Peyer's patch (tissue), 4 donors: ENCODE results near the gene ZNF526. TPM values are rescaled to one million over a fixed set of nuclear protein-coding genes. Genes with fewer than 3 reads are reported as not detected.
A peak's percentile ranks its signal among the peaks of the same experiment; 100 is the strongest.

Source experiments
- DNase-seq, 3 donors: peaks; one replicate each; pipeline ENCODE4 v3.0.0-alpha.2; 2017 to 2019
- H3K27ac ChIP-seq, 4 donors: fragments of 200-600 bp; sonication (generic); one replicate each; pipeline ENCODE4 v1.5.1; 2016 to 2019
- H3K27me3 ChIP-seq, 2 donors: fragments of 200-600 bp; sonication (generic); one replicate each; pipeline ENCODE4 v1.5.1; 2019
- H3K36me3 ChIP-seq, 3 donors: fragments of 200-600 bp; sonication (generic); one replicate each; pipeline ENCODE4 v1.5.1; 2016 to 2019
- H3K4me1 ChIP-seq, 4 donors: fragments of 200-600 bp; sonication (generic); one replicate each; pipeline ENCODE4 v1.5.1; 2016 to 2019
- H3K4me3 ChIP-seq, 4 donors: fragments of 200-600 bp; sonication (generic); 1 replicate in 3 of 4; 2 replicates in 1 of 4; pipeline ENCODE4 v1.5.1; 2016 to 2019; ENCODE audit warnings: mild to moderate bottlenecking in 1 of 4
- H3K9me3 ChIP-seq, 4 donors: fragments of 200-600 bp; sonication (generic); one replicate each; pipeline ENCODE4 v1.5.1; 2016 to 2019; ENCODE audit warnings: mild to moderate bottlenecking in 1 of 4
- POLR2A ChIP-seq, 2 donors: fragments of 450-650 bp; IDR thresholded peaks; one replicate each; pipeline ENCODE4 v1.5.1; 2017; ENCODE audit warnings: antibody characterized with exemption in 2 of 2, mild to moderate bottlenecking in 2 of 2, moderate library complexity in 2 of 2
- total RNA-seq, 4 donors: library from RNA; depleted of rRNA; stranded (reverse); fragments of >200 nt; gene quantifications; one replicate each; pipeline ENCODE4 v1.1.0, GENCODE V29; 2016
- TF ChIP-seq, protein P1 (sequence below), 6 experiments: fragments of 450-650 bp in 4 of 6; fragments of 200-600 bp in 2 of 6; sonication (generic) in 1 of 6; IDR thresholded peaks; one replicate each; pipeline ENCODE4 v1.5.1; 2017 to 2019; ENCODE audit warnings: antibody characterized with exemption in 6 of 6, mild to moderate bottlenecking in 3 of 6, moderate library complexity in 1 of 6

ZNF526 gene
- total RNA-seq, 4 donors from 2014 or later = 9.1 to 14.0 (median 12.3) TPM

DNA sequence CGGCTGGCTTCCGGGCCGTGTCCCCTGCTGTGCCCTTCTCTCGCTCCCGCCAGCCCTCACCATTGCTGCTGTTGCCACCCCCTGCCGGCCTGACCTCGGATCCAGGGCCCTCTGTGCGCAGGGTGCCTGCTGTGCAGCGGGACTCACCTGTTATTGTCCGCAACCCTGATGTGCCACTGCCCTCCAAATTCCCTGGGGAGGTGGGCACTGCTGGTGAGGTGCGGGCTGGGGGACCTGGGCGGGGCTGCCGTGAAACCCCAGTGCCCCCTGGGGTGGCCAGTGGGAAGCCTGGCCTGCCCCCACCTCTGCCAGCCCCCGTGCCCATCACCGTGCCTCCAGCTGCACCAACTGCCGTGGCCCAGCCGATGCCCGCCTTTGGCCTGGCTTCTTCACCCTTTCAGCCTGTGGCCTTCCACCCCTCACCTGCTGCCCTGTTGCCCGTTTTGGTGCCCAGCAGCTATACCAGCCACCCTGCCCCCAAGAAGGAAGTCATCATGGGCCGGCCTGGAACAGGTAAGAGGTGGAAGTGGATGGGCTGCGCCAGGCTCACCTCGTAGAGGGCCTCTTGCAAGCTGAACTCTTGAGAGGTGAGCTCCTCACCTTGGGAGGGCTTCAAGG lies 54.1 kb downstream of the ZNF526 start:
- peaks cover 10 to 47% (median 21%) of the 10 kb centered on the region in 4 donors for H3K4me1 ChIP-seq
- TF ChIP-seq, protein P1, sequence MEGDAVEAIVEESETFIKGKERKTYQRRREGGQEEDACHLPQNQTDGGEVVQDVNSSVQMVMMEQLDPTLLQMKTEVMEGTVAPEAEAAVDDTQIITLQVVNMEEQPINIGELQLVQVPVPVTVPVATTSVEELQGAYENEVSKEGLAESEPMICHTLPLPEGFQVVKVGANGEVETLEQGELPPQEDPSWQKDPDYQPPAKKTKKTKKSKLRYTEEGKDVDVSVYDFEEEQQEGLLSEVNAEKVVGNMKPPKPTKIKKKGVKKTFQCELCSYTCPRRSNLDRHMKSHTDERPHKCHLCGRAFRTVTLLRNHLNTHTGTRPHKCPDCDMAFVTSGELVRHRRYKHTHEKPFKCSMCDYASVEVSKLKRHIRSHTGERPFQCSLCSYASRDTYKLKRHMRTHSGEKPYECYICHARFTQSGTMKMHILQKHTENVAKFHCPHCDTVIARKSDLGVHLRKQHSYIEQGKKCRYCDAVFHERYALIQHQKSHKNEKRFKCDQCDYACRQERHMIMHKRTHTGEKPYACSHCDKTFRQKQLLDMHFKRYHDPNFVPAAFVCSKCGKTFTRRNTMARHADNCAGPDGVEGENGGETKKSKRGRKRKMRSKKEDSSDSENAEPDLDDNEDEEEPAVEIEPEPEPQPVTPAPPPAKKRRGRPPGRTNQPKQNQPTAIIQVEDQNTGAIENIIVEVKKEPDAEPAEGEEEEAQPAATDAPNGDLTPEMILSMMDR (IDR thresholded peaks at IDR 0.05) = no peak
- no peak for TF ChIP-seq POLR2A (IDR thresholded peaks at IDR 0.05)
- H3K9me3 ChIP-seq = no peaks in the 10 kb centered on the region
- H3K4me3 ChIP-seq = peak overlapping the region in 1 of 4 donors; percentile 0
- H3K27ac ChIP-seq = no peak overlapping the region
- peak in 1 of 3 donors; percentile 39 for DNase-seq
- no peaks in the 10 kb centered on the region for H3K27me3 ChIP-seq
- peaks cover 0 to 37% (median 0%) of the 10 kb centered on the region in 3 donors for H3K36me3 ChIP-seq

DNA sequence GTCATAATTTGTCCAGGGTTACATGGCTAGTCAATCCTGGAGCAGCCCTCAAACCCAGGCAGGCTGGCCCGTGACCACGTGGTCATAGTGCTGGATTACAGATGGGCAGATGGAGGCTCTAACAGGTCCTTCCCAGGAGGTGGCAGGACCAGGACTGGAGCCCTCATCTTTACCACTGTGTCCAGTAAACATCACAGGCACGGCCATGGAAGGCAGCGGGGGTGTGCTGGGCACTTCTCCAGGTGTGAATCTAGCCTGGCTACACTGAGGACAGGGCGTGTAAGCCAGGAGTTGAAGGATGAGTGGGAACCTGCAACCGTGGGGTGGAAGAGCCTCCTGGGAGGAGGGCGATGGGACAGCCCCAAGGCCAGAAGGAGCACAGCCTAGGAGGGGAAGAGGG lies 55.0 kb downstream of the ZNF526 start:
- H3K36me3 ChIP-seq = peaks cover 0 to 37% (median 0%) of the 10 kb centered on the region in 3 donors
- peaks cover 11 to 50% (median 23%) of the 10 kb centered on the region in 4 donors for H3K4me1 ChIP-seq
- no peak overlapping the region for H3K27ac ChIP-seq

DNA sequence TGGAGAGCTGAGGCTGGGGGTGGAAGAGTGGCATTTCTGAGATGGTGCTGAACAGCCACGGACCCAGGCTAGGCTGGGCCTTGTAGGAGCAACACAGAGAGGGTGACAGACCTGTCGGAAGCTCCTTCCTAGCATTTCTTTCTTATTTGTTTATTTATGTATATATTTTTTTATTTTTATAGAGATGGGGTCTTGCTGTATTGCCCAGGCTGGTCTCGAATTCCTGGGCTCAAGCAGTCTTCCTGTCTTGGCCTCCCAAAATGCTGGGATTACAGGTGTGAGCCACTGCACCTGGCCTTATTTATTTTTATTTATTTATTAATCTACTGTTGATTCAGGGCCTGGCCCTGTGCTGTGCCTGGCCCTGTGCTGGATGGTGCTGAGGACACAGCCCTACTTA lies 55.4 kb downstream of the ZNF526 start:
- no peaks in the 10 kb centered on the region for H3K27me3 ChIP-seq
- H3K9me3 ChIP-seq = no peaks in the 10 kb centered on the region
- H3K27ac ChIP-seq = no peak overlapping the region
- peaks cover 0 to 37% (median 0%) of the 10 kb centered on the region in 3 donors for H3K36me3 ChIP-seq
- H3K4me3 ChIP-seq = no peak overlapping the region
- no peak for DNase-seq
- H3K4me1 ChIP-seq = peaks cover 11 to 47% (median 20%) of the 10 kb centered on the region in 4 donors
- TF ChIP-seq, protein P1 (IDR thresholded peaks at IDR 0.05) = no peak
- no peak for TF ChIP-seq POLR2A (IDR thresholded peaks at IDR 0.05)

More for the DNA sequence above, 55.0 kb downstream of the ZNF526 start:
- no peak overlapping the region for H3K4me3 ChIP-seq
- H3K27me3 ChIP-seq = no peaks in the 10 kb centered on the region
- peak in 1 of 3 donors; percentile 27 for DNase-seq
- TF ChIP-seq, protein P1 (IDR thresholded peaks at IDR 0.05) = no peak
- no peak for TF ChIP-seq POLR2A (IDR thresholded peaks at IDR 0.05)
- no peaks in the 10 kb centered on the region for H3K9me3 ChIP-seq

DNA sequence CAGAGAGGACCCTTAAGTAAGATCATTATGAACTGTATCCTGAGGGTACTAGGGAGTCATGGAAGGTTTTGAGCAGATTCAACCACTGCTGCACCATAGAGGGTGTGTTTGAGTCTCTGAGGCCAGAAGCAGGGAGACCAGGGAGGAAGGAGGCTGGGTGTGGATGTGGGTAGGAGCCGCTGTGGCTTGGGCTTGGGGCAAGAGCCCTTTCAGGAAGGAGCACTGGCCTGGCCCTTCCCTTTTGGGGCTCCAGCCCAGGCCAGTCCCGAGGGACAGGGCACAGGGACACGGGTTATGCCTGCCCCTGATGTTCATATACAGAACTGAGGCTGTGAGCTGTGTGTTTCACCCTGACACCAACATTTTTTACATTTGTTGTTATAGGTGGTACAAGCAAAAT lies 56.2 kb downstream of the ZNF526 start:
- peak overlapping the region in 1 of 4 donors; percentile 38 for H3K27ac ChIP-seq

DNA sequence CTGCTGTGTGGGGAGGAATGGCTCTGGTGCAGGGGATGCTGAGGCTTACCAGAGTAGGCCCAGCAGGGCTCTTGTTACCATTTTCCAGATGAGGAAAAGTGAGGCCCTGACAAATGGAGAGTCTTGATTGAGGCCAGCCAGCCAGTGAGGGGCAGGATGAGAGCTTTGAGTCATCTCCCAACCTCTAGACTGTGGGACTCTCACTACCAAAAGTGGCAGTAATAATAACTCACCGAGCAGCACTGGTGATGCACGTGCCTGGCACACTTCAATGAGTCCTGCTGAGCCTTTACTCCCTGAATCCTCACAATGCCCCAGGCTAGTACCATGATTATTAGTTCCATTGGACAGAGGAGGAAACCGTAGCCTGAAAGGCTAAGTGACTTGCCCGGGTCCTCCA lies 56.7 kb downstream of the ZNF526 start:
- H3K4me1 ChIP-seq = peaks cover 12 to 47% (median 21%) of the 10 kb centered on the region in 4 donors
- no peaks in the 10 kb centered on the region for H3K9me3 ChIP-seq
- peak overlapping the region in 1 of 4 donors; percentile 99 for H3K27ac ChIP-seq
- H3K4me3 ChIP-seq = no peak overlapping the region
- TF ChIP-seq, protein P1 (IDR thresholded peaks at IDR 0.05) = no peak
- TF ChIP-seq POLR2A (IDR thresholded peaks at IDR 0.05) = no peak
- H3K36me3 ChIP-seq = peaks cover 0 to 34% (median 0%) of the 10 kb centered on the region in 3 donors
- no peaks in the 10 kb centered on the region for H3K27me3 ChIP-seq
- DNase-seq = no peak

More for the DNA sequence above, 56.2 kb downstream of the ZNF526 start:
- Histone ChIP-seq H3K9me3 (no peaks in the 10 kb centered on the region), H3K4me1 (peaks cover 8 to 47% (median 17%) of the 10 kb centered on the region in 4 donors), H3K36me3 (peaks cover 0 to 37% (median 0%) of the 10 kb centered on the region in 3 donors), H3K4me3 (no peak overlapping the region), H3K27me3 (no peaks in the 10 kb centered on the region)
- peak in 1 of 3 donors; percentile 47 for DNase-seq
- TF ChIP-seq POLR2A (IDR thresholded peaks at IDR 0.05) = no peak
- TF ChIP-seq, protein P1 (IDR thresholded peaks at IDR 0.05) = no peak

Other genes with a start within 250 kb of the ZNF526 start
- gene ATP1A3, start 226.1 kb upstream of the ZNF526 start, total RNA-seq = 1 to 10 TPM in 1 of 4 donors, under 1 TPM in 3; 0.35 to 1.3 (median 0.81) TPM
- gene GRIK5, start 150.1 kb upstream of the ZNF526 start, total RNA-seq = 1 to 10 TPM in 2 of 4 donors, under 1 TPM in 2; 0.57 to 7.4 (median 0.89) TPM
- 10 to 100 TPM; 11.0 to 24.2 (median 17.0) TPM for gene ZNF574, start 144.1 kb upstream of the ZNF526 start, total RNA-seq
- 10 to 100 TPM in 1 of 4 donors, 1 to 10 TPM in 2, under 1 TPM in 1; 0.88 to 30.5 (median 3.2) TPM for gene POU2F2, start 87.9 kb upstream of the ZNF526 start, total RNA-seq
- gene DEDD2, start 2.6 kb upstream of the ZNF526 start, total RNA-seq = 10 to 100 TPM; 20.6 to 60.2 (median 51.6) TPM
- 10 to 100 TPM; 31.4 to 44.1 (median 41.0) TPM for gene GSK3A, start 22.3 kb downstream of the ZNF526 start, total RNA-seq
- gene ERF, start 34.8 kb downstream of the ZNF526 start, total RNA-seq = 10 to 100 TPM; 13.2 to 85.4 (median 49.3) TPM
- 10 to 100 TPM; 40.5 to 72.8 (median 67.2) TPM for gene CIC, start 48.9 kb downstream of the ZNF526 start, total RNA-seq
- gene PRR19, start 81.8 kb downstream of the ZNF526 start, total RNA-seq = 1 to 10 TPM in 2 of 4 donors, not detected in 2; 1.1 TPM
- 10 to 100 TPM in 2 of 4 donors, 1 to 10 TPM in 2; 8.6 to 42.1 (median 10.2) TPM for gene PAFAH1B3, start 82.3 kb downstream of the ZNF526 start, total RNA-seq
- gene TMEM145, start 93.0 kb downstream of the ZNF526 start, total RNA-seq = not detected
- 10 to 100 TPM; 12.3 to 30.8 (median 22.3) TPM for gene MEGF8, start 105.3 kb downstream of the ZNF526 start, total RNA-seq
- gene CNFN, start 170.0 kb downstream of the ZNF526 start, total RNA-seq = 1 to 10 TPM in 1 of 4 donors, not detected in 3; 3.8 TPM
- gene LIPE, start 207.1 kb downstream of the ZNF526 start, total RNA-seq = 10 to 100 TPM; 28.9 to 46.6 (median 34.8) TPM
- not detected for gene CXCL17, start 222.6 kb downstream of the ZNF526 start, total RNA-seq